Esophagus squamous epithelium (tissue), 4 donors: ENCODE data around the gene BRINP3.

Experiments
- CTCF ChIP-seq, 6 experiments: fragments of 450-650 bp in 4 of 6; fragments of 200-600 bp in 2 of 6; sonication (generic) in 2 of 6; IDR thresholded peaks; one replicate each; pipeline ENCODE4 v1.5.1; 2016 to 2019; ENCODE audit warnings: antibody characterized with exemption in 6 of 6, mild to moderate bottlenecking in 4 of 6, moderate library complexity in 4 of 6
- POLR2A ChIP-seq, 4 donors: fragments of 450-650 bp; IDR thresholded peaks; one replicate each; pipeline ENCODE4 v1.6.1; 2017; ENCODE audit warnings: antibody characterized with exemption in 4 of 4, mild to moderate bottlenecking in 4 of 4, moderate library complexity in 3 of 4

- TF ChIP-seq CTCF (IDR thresholded peaks at IDR 0.05) (no peak), POLR2A (IDR thresholded peaks at IDR 0.05) (no peak)
Measured at GRCh38 chr1:190101756-190102155, 375.9 kb downstream of the BRINP3 start.
